ENCODE data around the gene THEMIS.
"Not testable (repeated sequence)": the region's sequence is repeated elsewhere in the genome, so short reads cannot be mapped to it uniquely, and the experiment has no call there.

THEMIS gene, protein sequence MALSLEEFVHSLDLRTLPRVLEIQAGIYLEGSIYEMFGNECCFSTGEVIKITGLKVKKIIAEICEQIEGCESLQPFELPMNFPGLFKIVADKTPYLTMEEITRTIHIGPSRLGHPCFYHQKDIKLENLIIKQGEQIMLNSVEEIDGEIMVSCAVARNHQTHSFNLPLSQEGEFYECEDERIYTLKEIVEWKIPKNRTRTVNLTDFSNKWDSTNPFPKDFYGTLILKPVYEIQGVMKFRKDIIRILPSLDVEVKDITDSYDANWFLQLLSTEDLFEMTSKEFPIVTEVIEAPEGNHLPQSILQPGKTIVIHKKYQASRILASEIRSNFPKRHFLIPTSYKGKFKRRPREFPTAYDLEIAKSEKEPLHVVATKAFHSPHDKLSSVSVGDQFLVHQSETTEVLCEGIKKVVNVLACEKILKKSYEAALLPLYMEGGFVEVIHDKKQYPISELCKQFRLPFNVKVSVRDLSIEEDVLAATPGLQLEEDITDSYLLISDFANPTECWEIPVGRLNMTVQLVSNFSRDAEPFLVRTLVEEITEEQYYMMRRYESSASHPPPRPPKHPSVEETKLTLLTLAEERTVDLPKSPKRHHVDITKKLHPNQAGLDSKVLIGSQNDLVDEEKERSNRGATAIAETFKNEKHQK

DNA sequence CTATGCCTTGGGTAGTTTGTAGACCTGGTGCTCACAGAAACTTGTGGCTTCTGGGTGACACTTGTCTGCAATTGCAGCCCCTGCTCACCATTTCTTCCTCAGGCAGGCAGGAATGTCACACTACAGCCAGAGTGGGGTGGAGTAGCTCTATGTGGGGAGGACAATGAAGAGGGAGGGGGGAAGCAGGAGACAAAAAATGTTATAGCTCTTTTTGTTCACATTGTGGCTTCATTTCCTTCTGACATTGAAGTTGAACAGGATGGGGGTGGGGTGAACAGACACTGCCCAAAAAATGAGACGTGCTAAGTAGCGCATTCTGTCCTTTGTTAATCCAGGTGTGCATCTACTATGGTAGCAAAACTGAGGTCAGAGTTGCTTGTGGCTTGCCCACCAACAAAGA lies at the start of gene THEMIS:
THEMIS (minus strand) TSS at position 124 of the 400 bp plus-strand sequence. CDS start 126 bp downstream, outside the sequence.
- DNase-seq (ENCODE audit: low spot score): no peak

DNA sequence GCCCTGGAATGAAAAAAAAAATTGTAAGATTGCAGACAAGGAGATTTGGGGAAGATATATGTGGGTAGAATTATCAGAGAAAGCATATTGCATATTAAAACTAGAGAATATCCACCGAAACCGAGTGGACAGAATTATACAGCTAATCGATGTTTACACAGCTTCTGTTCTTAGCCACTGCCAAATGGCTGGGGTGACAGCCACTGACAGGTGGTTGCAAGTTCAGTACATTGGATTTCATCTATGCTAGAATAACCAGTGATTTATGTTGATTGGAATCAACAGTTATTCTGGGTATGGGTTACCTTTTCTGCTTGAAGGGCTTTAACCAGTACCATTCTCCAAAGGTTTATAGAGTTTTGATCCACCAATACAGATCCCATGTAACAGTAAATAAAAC lies 48.4 kb upstream of the THEMIS start:
- no peak for DNase-seq (ENCODE audit: low spot score)

DNA sequence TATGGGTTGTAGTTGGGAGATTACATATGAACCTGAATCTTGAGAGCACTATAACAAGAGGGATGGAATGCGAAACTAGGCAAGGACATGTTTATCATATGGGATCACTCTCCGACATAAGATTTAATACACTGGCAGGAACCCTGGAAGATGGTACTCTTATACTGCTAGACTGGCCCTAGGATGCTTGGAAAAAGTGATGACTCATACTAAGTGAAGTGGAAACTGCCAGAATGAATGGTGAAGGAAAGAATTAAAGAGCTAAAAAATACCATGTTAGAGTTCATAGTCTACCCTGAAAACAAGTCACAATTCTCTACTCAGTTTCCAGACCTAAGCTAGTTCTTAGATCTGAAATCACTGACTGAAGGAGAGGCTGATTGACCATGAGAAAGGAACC lies 45.5 kb upstream of the THEMIS start:
- no peak for DNase-seq (ENCODE audit: low spot score)

DNA sequence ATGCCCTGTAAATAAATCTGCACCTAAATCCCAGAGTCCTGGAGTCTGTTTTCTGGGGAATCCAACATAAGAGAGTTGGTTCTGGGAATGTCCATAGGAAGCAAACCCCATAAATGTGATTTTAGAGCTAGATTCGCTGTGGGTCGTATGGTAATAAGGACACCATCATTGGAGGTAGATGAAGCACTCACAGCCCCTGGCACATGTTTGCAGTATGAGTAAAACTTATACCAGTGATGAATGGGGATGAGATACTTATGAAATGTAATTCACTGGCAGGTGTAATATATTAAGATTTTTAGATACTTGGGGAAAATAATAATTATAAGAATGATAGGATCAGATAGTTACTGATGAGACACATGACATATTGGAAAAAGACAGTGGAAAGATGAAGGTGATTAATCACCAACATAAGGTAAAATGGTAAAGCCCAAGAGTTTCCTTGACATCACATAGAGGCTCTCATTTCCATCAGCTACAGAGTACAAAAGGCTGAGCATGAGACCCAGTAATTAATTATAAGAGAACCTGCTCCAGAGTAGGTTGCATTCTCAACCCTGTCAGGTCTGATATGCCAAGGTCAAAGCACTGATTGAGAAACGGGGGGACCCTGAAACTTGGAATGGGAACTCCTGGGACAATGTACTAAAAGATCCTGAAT lies 44.7 kb upstream of the THEMIS start:
- no peak for DNase-seq (ENCODE audit: low spot score)

DNA sequence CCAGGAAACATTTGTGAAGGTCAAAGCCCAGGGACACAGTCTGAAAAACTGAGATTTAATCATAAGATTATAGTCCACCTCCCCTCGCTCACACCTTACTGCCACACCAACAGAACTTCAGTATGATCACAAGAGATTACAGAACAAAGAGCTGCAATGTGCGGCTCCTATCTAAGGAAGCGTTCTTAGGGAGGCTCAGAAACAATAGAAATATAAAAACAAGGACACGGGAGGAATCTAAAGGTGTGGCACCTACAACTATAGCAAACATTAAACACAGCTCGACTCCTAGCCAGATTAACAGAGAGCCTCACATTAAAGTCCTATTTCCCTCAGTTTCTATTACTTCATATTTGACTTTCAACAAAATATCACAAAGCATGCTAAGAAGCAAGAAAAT lies 40.4 kb upstream of the THEMIS start:
- no peak for DNase-seq (ENCODE audit: low spot score)

DNA sequence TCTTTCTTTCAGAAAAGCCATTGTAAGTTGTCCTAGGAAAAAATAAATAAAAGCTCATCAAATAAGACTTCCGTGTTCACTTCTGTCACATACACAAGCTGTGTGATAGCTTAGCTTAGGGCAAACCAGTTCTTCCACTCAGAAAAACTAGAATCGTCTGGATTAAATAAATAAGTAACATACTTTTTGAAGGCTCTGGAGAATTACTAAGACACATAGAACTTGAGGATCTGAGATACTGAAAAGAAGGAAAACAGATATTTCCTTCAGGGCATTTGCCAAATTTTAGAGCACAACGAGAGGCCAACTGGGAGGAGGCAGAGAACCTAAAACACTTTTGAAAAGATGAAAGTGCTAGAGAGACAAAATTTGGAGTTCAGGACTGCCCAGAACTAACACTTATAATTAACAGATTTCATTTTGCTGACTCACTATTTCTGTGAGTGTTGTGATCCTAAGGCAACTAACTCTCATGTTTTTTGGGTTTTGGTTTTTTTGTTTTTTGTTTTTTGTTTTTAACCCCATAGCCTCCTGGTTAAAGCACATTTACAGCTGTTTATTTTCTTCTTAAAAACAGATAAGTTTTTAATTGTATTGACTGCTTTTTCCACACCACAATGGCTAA lies 38.7 kb upstream of the THEMIS start:
- peak; percentile 14 for DNase-seq (ENCODE audit: low spot score)

DNA sequence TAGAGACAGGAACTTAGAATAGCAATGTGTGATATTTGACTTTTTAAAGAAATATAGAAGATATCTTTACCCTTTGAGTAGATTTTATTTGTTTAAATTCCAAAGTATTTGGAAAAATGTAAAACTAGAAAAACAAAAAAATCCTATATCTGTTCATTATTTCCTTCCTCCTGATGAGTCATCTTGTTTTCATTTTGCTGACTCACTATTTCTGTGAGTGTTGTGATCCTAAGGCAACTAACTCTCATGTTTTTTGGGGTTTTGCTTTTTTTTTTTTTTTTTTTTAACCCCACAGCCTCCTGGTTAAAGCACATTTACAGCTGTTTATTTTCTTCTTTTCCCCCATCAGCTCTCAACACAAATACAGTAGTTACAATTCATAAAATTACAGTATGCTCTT lies 37.8 kb upstream of the THEMIS start:
- DNase-seq (ENCODE audit: low spot score): peak; percentile 24

DNA sequence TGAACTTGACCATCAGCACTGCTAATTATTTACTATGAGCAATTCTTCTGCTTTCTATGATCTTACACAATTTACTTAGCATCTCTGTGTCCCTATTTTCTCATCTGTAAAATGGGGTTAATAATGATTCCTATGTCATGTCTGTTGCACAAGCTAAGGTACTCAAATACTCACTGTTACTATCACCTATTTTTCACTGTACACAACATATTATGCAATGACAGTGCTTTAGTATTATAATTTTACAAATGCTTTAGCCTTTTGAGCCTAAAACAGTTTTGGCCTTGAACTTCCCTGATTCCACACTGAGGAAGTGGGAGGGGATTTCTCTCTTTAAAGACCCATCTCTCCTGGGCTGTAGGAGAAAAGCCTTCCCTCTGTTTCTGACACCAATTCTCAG lies 36.9 kb upstream of the THEMIS start:
- no peak for DNase-seq (ENCODE audit: low spot score)

DNA sequence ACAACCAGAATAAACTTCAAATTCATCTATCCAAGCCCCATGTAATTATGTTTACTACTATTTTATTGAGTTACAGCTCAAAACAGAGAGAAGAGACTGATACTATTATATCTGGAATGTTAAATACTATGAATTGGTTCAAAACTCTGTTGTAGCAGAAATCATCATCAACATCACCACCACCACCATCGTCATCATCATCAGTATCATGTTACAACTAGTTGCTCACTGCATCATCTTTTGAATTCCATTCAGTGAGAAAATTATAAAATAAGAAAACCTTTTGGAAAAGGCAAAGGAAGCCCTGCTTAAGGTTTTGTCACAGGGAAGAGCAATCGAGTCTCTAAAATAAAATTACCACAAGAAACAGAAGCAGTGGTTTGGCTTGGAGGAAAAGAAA lies 36.2 kb upstream of the THEMIS start:
- DNase-seq (ENCODE audit: low spot score): no peak

DNA sequence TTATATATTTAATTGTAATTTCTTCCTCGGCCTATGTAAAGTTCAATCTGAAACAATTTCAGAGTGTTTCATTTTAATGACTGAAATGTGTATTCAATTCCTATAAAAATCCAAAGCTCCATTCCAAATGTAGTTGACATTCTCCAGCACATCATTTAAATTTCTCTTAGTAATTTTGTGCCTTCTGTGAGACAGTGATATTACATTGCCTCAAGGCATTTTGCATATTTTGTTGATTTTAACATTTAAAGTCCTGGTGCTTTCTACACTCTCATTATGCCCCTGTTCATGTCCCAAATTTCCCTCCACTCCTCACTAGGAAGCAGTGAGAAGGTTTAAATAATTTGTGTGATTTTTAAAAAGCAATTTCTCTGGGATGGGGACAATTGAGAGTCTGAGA lies 34.1 kb upstream of the THEMIS start:
- no peak for DNase-seq (ENCODE audit: low spot score)

DNA sequence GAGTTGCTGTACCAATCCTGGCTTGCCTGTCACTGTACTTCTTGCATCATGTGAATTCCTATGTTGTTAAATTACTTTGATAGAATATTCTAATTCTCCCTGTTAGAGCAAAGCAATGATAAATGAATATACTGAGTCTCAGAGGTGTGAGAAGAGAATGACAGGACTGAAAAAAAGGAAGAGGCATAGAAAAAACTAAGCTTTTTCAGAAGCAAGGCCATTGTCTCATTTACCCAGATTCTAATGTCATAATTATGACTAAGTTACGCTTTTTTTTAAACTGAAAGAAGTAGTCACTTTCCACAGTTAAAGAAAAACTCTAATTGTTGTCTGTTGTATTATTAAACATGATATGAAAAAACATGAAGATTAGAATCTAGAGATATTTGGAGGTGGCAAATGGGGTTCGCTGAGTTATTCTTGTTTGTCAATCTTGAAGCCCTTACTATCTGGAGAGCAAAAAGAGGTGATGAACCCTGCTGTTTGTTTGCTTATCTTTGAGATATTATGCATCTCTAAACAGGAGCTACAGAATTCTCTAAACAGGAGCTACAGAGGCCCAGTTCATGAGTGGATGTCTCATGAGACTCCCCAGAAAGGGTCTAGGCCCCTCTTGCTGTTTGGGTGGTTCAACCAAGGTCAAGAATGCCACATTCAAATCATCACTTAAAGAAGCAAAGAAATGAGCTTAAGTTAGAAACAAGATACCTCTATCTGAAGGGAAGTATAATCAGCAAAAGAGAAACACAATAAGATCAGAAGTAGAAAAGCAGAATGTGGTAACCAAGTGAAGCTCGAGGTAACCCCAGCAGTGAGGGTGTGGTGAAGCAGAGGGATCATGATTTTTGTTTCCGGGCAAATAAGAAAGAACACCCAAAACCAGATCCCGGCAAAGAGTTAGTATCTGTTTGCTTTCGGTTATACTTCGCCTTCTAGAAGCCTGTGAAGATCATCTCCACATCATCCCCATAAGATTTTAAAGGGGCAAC lies 33.3 kb upstream of the THEMIS start:
- no peak for DNase-seq (ENCODE audit: low spot score)

DNA sequence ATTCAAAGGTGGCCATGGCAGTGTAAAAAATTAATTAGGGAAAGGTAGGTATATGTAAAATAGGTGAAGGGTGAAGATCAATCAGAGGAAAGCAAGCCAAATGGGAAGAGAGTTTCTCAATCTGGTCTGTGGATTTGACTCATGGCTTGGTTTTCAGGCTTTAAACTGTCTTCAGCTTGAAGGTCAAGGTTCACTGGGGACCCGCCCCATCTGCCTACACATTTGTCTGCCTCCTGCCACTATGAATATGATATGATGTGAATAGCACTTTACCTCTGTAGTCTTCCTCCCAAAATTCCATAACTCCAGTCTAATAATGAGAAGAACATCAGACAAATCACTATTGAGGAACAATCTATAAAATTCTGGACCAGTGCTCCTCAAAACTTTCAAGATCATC lies 32.3 kb upstream of the THEMIS start:
- DNase-seq (ENCODE audit: low spot score): no peak

DNA sequence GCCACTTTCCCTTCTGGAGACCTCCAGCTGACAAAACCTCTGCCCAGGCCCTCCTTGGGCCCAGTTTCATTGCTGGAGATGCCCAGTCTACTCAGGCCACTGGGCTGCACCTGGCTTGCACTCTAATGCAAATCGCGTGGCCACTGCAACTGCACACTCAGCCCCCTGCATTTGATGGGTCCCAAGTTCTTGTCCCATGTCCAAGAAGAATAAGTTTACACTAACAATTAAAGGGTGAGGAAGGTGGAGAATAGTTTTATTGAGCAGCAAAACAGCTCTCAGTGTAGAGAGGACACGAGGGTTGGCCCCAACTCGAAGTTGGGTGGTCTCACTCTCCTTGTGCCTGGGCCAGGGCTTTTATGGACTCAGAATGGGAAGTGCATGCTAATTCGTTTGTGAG lies 31.9 kb upstream of the THEMIS start:
- no peak for DNase-seq (ENCODE audit: low spot score)

DNA sequence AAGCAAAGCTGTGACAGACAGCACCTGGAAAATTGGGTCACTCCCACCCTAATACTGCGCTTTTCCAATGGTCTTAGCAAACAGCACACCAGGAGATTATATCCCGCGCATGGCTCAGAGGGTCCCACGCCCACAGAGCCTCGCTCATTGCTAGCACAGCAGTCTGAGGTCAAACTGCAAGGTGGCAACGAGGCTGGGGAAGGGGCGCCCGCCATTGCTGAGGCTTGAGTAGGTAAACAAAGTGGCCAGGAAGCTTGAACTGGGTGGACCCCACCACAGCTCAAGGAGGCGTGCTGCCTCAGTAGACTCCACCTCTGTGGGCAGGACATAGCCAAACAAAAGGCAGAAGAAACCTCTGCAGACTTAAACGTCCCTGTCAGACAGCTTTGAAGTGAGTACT lies 25.6 kb upstream of the THEMIS start:
- DNase-seq (ENCODE audit: low spot score): not testable (repeated sequence)

DNA sequence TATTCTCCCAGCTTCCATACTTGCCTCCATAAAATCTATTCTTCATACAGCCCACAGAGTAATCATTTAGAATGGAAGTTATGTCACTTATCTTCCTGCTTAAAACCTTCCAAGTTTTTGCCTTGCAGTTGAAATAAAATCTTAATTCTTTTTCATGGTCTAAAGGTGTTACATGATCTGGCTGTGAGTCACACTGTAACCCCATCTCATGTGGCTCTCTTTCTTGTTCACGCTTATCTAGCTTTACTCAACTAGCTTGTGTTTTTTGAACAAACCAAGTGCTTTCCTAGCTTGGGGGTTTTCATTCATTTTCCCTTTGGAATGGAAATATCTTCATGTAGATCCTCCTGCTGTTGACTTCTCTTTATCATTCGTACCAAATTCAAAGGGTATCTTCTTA lies 23.6 kb upstream of the THEMIS start:
- DNase-seq (ENCODE audit: low spot score): no peak

DNA sequence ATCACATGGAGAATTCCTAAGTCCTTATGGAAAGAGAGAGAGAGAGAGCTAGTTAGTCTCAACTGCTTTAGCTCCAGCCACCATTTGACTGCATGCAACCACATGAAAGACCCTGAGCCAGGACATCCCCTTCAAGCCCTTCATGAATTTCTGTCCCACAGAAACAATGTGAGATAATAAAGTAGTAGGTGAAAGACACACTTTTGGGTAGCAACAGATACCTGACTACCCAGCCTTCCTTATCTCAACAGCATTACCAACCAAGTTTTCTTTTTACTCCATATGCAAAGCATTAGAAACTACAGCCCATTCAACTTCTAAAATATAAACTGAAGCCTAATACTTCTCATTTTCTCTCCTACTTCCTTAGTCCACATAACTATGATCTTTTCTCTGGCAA lies 23.2 kb upstream of the THEMIS start:
- DNase-seq (ENCODE audit: low spot score): no peak

DNA sequence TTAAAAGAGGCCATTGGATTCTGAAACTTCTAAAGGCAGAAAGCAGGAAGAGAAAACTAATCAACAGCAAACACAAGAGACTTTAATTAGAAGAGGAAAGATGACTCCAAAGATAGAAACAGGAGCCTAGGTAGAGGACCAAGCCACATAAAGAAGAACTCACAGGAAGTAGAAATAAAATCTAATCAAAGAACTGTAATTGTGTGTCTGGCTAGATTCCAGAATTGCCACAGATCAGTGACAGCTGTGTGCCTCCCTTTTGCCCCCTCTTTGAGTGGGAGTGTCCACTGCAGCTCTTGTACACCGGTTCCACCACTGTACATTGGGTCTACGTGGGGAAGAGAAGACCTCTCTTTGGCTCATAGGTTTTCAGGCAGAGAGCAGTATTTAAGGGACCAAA lies 22.3 kb upstream of the THEMIS start:
- no peak for DNase-seq (ENCODE audit: low spot score)

DNA sequence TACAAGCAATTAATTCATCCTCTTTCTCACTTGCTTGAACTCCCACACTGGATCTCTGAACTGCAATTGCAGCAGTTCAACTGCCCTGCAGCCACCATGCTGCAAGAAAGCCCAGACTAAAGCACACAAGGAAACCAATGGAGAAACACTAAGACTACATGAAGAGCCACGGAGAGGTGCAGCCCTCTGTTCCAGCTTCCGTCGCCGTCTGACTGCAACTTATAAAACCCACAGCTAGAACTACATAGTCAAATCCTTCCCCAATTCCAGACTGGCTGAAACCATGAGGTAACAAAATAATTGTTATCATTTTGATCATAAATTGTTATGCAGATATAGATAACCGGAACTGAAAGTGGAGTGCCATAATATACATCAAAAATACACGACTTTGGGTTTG lies 21.1 kb upstream of the THEMIS start:
- no peak for DNase-seq (ENCODE audit: low spot score)

DNA sequence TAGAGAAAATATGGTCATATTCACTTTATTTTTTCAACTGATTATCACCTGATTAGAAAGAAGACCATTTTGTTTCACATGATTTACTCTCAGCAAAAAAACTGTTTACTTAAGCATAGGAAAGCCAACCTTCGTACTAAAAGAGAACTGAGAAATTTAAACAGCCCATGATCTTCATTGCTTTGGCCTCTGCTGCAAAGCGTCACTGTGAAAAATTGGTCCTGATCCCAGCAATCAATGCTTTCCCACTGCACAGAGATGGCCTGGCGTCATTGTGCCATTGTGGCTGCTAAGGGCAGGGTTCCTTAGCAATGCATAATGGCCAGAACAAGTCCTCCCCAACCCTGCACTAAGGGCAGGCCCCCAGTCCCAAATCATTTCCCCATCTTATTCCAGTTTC lies 19.9 kb upstream of the THEMIS start:
- DNase-seq (ENCODE audit: low spot score): no peak

DNA sequence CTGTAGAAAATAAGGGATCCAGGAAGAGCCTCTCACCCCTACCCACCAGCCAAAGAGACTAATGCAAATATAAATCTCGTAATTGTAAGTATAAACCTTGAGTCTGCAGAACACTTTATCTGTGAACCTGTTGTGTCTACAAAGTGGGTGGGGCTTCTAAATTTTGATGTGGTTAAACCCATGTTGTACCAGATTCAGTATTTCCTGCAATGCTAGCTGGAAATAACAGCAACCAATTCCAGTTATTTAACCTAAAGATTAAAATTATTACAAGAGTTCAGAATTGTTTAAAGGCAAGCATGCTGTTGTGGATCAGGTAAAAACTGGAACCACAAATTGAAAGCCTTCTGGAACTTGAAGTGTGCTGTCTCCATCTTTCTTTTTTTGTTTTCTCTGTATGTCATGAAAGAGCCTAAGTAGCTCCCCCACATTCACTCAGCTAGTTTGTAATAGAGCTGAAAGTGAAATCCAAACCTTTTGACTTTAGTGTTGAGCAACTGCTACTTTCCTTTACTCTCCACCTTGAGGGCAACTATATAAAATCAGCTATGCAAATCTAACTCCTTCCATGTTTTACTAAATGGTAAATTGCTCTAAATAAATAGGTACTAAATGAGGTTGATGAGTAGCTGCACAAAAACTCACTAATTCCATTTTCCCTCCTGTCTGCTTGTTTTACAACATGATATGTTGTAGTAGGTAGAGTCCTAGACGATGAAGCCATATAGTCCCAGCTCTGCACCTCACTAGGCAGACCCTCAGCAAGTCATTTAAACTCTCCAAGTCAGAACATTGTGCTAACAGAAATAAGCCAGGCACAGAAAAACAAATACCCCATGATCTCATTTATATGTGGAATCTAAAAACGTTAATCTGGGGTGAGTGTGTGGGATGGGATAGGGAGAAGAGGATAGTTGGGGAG lies 17.9 kb upstream of the THEMIS start:
- DNase-seq (ENCODE audit: low spot score): no peak

DNA sequence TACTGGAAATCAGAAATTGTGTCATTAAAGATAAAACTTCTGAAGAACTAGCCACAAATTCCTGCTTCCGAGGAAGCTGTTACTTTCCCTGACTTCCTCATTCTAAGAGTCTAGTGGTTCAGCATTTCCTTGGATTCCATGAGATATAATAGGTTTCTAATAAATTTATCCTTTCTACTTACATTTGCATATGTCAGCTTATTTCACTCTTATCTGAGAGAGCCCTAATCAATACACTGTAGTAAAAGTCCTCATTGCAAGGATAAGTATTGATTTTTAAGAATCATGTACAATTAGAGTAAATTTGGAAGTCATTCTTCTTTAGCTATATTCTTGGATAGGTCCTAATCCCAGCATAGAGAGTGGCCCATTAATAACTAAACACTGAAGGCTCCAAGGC lies 16.9 kb upstream of the THEMIS start:
- DNase-seq (ENCODE audit: low spot score): no peak

All from GM03348 (cell line).